ENCODE measurements around the gene TLR6.
"Not testable (repeated sequence)": the region's sequence is repeated elsewhere in the genome, so short reads cannot be mapped to it uniquely, and the experiment has no call there.

TLR6 gene

DNA sequence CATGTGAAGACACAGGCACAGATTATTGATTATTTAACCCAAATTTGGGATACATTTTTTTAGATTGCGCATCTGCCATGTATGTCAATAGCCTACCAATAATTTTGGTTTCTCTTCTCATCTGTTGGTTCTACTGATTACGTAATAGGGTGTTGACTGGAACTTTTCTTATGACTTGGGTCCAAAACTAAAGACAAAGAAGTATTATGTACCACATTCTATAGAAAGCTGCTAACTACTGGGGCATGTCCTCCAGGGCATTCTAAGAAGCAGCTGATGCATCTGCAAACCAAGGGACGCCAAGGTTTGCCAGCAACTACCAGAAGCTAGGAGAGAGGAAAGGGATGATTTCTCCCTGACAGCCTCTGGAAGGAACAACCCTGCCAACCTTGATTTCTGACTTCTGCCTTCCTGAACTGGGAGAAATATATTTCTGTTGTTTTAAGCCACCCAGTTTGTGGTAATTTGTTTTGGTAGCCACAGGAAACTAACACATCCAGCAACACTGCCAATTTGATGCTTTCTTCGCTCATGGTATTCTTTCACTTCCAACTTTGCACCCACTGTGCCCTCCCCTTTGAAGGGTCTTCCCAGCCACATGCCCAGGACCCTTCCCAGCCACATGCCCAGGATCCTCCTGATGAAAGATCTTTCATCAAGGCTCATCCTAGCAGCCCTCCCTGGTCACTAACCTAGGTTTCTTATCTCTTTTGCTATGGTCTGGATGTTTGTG is 36.1 kb downstream of the TLR6 start:
- no peak for DNase-seq (ENCODE audit: low read depth)

DNA sequence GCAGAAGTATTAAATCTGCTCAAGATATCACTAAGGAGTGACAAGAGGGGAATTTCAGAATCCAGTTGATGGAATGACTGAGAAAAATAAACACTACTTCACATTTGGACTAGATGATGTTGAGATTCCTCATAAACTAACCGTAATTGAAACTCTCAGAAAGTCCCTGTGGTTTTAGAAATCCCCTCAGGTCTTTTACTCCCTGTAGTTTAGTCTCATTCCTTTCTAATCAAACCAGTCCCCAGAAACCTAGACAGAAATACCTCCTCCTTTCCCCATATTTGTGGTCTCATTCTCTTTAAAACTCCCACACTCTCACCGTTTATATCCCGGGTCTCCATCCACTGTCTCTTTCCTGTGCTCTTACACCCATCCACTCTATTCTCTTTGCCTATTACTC is 37.0 kb downstream of the TLR6 start:
- no peak for DNase-seq (ENCODE audit: low read depth)

DNA sequence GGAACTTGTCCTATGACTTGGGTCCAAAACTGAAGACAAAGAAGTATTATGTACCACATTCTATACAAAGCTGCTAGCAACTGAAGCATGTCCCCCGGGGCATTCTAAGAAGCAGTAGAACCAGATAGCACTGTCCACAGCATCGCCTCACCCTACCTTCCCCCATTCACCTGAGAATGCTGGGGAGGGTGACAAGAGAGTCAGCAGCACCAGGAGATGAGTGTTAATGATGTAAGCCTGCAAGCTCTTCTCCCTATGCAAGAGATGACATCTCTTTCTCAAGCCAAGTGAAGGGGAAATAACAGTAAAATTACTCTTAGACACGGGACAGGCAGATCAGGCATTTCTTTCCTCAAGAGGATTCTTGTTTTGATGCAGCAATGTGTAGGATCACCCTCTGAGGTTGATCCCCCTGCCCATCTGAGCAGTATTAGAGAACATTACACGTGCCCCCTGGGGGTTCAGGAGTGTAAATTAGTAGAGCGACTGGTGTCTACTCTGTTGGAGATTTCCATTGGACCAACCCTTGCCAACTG is 38.1 kb downstream of the TLR6 start:
- no peak for DNase-seq (ENCODE audit: low read depth)

DNA sequence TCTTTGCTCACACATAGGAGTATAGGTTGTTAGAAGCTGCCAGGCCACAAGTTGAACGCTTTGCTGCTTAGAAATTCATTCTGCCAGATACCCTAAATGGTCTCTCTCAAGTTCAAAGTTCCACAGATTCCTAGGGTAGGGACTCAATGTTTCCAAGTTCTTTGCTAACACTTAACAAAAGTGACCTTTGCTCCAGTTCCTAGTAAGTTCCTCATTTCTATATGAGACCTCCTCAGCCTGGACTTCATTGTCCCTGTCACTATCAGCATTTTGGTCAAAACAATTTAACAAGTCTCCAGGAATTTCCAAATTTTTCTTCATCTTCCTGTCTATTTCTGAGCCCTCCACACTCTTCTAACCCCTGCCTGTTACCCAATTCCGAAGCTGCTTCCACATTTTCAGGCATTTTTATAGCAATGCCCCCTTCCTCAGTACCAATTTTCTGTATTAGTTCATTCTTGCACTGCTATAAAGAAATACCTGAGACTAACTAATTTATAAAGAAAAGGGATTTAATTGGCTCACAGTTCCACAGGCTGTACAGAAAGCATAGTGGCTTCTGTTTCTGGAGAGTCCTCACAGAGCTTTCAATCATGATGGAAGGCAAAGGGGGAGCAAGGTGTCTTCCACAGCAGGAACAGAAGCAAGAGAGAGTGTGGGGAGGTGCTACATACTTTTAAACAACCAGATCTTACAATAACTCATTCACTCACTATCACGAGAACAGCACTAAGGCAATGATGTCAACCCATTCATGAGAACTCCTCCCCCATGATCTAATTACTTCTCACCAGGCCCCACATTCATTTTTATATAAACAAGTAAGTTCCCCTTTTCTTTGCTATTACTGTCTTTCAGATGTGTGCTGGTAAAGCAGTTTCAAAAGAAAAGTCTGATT is 40.5 kb downstream of the TLR6 start:
- DNase-seq (ENCODE audit: low read depth): no peak

DNA sequence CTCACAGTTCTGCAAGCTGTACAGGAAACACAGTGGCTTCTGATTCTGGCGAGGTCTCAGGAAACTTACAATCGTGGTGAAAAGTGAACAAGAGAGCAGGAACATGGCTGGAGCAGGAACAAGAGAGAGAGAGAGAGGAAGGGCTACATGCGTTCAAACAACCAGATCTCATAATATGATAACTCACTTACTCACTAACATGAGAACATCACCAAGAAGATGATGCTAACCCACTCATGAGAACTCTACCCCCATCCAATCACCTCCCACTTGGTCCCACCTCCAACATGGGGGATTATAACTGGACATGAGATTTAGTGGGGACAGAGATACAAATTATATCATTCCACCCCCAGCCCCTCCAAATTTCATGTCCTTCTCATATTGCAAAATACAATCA is 42.2 kb downstream of the TLR6 start:
- DNase-seq (ENCODE audit: low read depth): no peak

DNA sequence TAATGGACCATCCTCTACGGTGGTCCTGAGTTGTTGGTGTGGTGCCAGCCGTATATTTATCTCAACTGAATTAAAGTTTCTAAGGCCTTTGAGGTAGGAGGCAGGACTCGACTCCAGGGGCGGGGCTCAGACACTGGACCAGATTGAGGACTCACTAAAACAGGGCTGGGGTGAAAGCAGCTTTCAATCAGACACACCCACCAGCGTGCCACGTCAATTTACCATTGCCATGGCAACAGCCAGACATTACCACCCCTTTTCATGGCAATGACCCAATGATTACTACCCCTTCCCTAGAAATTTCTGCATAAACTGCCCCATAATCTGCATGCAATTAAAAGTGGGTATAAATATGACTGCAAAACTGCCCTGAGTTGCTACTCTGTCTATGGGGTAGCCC is 45.3 kb downstream of the TLR6 start:
- no peak for DNase-seq (ENCODE audit: low read depth)

DNA sequence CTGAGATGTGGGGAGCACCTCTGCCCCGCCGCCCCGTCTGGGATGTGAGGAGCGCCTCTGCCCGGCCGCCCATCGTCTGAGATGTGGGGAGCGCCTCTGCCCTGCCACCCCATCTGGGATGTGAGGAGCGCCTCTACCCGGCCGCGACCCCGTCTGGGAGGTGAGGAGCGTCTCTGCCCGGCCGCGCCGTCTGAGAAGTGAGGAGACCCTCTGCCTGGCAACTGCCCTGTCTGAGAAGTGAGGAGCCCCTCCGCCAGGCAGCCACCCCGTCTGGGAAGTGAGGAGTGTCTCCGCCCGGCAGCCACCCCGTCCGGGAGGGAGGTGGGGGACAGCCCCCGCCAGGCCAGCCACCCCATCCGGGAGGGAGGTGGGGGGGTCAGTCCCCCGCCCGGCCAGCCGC is 49.2 kb downstream of the TLR6 start:
- not testable (repeated sequence) for DNase-seq (ENCODE audit: low read depth)

DNA sequence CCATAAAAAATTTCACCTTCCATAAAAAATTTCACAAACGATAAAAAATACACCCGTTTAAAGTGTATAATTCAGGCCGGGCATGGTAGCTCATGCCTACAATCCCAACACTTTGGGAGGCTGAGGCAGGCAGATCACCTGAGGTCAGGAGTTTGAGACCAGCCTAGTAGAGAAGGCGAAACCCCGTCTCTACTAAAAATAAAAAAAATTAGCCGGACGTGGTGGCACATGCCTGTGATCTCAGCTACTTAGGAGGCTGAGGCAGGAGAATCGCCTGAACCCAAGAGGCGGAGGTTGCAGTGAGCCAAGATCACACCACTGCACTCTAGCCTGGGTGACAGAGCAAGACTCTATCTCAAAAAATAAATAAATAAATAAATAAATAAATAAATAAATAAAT is 50.4 kb downstream of the TLR6 start:
- DNase-seq (ENCODE audit: low read depth): not testable (repeated sequence)

DNA sequence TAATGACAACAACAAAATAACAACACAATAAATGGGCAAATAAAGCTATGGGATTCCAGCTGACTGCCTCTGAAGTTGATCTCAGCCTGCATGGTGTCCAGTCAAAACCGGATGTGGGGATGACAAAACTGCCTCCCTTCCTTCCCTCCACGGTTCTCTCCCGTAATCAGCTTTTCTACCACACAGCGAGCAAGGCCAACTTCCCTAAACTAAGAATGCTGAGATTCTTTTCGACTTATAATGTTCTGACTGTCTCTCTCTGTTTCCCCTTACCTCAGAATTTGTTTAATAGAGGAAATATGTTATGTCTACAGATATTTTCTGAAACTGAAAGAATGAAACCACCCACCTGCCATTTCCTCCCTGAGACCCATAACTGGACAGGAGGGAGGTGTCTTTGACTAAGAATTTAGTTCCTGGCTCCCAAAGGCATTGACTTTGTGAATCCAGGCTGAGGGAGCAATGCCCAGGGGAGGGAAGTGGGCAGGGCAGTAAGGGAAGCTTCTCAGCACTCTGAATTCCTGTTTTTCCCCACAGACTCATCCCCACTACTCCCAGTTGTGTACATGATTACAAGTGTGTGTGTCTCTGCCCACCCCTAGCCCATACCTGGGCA is 51.0 kb downstream of the TLR6 start:
- DNase-seq (ENCODE audit: low read depth): no peak

DNA sequence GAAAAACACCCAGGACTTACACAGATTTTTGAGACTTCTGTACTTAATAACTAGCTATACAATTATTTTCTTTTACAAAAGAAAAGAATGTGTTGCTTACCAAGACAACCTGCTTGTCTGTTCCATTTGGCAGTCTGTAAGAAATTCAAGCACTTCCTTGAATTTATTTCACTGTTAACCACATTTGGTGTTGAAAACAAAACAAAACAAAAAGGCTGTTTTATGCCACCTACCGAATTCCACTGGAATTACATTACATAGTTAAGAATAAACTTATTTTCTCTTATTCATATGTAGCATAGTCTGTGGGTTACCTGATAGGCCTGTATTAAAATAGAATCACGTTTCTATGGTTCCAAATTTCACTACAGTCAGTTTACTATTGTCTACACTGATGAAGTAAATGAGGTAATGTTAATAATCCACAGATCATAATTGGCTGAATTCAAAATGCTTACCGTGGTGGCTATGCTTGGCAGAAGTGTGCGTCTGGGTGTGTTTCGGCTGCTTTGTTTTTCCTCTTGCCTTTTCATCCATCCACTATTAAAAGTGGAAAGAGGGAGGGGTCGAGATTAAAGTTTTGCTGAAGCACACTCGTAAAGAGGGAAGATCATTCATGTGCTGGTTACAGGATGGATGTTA is 51.8 kb downstream of the TLR6 start, which contains the start of gene TLR1:
Gene TLR1 (minus strand): TSS at position 138 of the 642 bp plus-strand sequence. CDS start 5,960 bp downstream, outside the sequence.
- DNase-seq (ENCODE audit: low read depth): peak; percentile 47

DNA sequence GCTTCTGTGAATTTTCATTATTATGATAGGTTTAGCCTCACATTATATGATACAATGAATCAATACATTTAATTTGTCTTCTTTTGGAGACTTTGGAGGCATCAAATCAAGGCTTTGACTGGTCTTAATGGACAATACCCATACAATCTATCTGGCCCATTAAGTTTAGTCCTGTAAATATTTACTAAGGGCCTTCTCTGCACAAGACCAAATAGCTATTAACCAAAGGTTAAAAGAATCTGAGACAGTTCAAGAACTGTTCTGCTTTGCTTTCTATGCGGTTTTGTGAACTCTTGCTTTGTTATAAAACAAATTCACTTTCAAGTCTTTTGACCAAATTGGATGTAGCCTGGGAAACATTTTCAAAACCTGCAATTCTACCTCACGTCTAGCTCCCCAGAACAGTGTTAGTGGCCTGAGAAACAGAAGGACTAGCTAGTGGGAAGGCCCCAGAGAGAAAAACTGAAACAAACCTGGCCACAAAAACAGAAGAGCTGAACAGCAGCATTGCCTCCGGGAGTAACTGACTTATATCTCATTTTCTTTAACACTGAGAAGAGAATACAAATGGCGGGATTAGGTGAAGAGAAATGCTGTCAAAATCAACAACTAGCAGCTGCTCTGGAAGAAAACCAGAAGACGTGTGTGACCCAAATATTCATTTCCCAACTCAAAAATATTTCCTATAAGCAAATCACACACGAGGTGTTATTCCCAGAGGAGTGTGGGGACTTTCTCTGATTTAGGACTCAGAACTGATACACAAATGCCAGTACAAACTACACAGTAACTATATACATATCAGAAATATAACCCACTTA is 52.6 kb downstream of the TLR6 start:
- no peak for DNase-seq (ENCODE audit: low read depth)

DNA sequence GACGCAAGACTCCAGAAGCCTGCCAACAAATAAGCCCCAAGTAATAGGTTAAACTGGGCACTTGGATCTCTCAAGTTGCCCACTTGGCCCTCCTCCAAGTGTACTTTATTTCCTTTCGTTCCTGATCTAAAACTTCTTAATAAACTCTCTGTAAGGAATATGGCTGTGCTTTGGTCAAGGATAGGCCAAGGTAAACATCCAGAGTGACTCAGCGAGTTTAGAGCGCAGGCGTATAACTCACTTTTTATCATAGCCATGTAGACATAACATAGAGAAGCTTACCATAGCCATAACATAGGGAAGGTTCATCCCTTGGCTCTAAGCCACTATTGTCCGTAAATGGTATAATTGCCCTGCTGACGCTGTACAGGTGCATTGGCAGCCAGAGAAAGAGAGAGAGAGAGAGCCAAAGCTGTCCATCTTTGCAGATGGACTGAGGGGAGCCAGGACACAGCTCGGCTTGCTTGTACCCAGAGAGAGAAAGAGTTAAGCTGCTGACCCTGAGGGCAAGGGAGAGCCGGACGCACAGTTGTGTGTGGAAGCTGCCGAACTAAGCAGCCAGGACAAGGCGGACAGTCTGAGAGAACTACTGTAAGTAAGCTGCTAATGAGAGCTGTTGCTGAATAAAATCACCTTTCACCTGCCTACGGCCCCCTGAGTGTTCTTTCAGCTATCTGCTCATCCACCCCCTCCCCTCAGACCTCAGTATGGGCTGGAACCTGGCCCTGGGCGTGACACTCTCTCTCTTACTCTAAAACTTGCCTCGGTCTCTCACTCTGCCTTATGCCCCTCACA is 53.9 kb downstream of the TLR6 start:
- DNase-seq (ENCODE audit: low read depth): no peak

DNA sequence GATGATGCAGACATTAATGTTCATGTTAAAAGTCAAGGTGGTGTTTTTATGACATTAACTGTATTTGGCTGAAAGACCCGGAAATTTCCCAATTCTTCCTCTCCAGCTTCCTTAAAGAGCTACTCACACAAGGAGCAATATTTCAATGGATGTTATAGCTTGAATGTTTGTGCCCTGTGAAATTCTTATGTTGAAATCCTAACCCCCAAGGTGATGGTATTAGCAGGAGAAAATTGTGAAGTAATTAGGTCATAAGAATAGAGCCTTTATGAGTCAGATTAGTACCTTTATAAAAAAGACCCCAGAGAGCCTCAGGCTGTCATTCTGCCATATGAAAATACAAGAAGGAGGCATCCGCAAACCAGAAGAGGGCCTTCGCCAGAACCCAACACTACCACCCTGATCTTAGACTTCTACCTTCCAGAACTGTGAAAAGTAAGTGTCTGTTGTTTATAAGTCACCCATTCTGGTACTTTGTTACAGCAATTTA is 55.6 kb downstream of the TLR6 start:
- no peak for DNase-seq (ENCODE audit: low read depth)

DNA sequence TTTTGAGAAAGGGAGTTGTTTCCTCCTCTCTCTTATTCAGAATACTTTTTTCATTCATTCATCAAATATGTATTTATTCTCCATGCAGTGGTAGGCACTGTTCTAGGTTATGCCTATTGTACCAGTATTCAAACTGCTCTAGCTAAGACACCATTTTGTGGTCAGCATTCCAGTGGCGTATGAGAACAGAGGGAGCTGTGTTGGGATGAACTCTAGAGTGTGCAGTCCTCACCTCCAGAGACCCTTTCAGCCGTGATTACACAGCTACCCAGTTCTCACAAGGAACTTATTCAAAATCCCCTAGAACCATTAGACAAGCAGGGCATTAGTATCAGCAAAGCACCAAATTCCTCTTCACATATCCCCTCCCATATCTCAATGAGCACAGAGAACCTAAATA is 56.3 kb downstream of the TLR6 start:
- DNase-seq (ENCODE audit: low read depth): no peak

DNA sequence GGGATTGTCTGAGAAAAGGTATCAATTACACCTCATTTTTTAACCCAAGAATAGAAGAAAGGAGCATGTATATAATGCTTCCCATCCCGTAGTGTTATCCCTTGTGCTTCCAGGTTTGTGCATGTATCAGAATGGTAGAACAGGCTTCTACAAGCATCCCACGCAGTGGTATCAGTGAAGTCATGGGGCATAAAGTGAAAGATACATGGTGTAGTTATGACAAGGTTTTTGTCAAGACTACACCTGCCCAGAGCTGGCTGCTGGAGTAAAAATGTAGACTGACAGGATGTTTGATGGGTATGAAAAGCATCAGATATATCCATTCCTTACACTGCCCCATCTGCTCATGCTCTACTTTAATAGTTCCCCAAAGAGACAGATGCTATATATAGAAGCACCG is 61.5 kb downstream of the TLR6 start:
- no peak for DNase-seq (ENCODE audit: low read depth)

DNA sequence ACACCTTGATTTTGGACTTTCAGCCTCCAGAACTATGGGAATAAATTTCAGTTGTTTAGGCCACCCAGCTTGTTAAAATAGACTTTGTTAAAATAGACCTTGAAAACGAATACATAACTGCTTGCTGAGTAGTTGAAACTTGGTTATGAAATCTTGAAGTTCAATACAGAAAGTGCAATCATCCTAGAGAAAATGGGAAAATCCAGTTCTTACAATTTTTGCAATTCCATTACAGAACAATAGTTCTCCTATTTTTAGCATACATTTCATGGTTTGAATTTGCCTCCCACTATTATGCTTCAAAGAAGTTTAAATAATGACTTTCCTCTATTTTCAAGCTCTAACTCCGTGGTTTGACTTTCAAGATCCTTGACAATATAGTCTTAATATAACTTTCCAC is 62.6 kb downstream of the TLR6 start:
- DNase-seq (ENCODE audit: low read depth): no peak

DNA sequence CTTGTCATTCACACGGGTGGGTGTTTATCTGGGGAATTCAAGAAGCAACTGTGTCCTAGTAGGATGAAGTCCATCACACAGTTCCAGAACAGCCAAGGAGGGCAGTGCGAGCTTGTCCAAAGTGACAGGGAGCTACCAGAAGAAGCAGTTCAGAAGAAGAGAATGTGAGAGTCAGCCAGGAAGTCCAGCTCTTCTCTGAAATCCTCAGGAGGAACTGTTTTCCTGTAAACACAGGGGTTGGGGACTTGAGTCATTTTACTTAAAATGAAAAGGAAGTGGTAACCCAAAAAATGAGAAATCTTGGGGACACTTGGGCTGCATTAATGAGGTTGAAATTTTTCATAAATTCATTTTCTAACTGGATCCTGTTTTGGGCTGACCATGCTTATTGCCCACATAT is 65.6 kb downstream of the TLR6 start:
- DNase-seq (ENCODE audit: low read depth): no peak

DNA sequence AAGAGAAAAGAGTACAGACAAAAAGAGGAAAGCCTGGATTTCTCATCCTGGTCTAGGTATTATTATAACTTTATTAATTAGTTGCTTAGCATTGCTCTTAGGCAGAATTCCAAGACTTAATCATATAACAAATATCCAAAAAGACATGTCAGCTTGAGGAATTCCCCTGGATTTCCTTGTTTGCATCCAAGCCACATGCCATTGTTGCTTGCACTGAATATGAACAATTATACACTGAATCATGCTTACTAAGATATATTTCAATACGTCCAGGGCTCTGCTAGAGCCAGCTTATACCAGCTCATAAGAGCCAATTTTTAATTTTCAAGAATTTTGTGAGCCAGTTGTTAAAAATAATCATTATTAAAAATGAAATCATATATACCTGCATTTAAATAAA is 68.3 kb downstream of the TLR6 start:
- no peak for DNase-seq (ENCODE audit: low read depth)

DNA sequence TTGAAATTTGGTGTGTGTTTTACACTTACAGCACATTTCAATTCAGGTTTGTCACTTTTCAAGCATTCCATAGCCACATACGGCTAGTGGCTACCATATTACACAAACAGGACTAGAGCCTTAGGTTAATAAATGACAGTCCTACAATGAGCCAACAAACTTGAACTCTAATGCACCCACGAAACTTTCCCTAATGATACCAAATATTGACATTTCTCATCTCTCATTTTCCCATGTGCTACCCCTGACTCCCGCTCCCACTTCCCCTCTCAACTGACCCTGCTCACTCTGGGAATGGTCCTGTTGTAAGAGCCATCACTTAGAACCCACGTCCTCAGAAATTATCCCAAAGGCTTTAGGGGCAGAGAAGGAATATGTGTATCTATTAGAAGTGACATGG is 68.9 kb downstream of the TLR6 start:
- no peak for DNase-seq (ENCODE audit: low read depth)

DNA sequence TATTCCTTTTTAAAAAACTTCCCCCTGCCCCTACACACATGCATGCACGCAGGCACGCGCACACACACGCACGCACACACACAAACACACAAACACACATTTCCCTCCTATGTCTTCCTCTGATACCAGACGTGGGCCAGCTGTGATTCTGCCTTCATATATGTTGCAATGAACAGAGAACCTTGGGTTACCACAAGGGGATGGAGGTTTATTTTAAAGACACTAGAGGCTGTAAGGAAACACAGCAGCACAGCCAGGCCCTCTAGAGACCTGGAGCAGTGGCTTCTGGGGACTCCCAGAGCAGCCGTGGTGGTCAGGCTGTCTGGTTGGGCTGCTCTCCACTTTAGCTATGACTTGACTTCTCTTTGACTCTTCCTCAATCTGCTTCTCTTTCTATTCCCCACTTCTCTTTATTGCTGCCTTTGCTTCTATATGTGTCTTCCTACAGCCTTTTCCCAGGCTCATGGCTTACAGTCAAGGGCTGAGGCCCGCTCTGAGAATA is 70.7 kb downstream of the TLR6 start:
- no peak for DNase-seq (ENCODE audit: low read depth)

Measured in fibroblast of the conjunctiva (primary cell).